ENCODE measurements around the gene PCA3.
"Not testable (repeated sequence)": the region's sequence is repeated elsewhere in the genome, so short reads cannot be mapped to it uniquely, and the experiment has no call there.

PCA3 gene

DNA sequence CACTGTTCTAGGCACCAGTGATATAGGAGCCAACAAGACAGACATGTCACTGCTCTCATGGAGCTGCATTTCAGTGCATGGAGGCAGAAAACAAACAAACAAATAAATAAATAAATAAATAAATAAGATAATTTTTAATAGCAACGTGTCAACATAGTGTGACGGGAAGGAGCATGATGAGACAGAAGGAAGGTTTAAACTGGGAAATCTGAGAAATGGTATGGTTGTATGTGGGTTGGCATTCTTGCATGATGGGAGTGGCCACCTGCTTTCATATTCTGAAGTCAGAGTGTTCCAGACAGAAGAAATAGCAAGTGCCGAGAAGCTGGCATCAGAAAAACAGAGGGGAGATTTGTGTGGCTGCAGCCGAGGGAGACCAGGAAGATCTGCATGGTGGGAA is at the start of gene PCA3:
PCA3 (plus strand) TSS at position 301 of the 400 bp plus-strand sequence.
- no peak for DNase-seq

DNA sequence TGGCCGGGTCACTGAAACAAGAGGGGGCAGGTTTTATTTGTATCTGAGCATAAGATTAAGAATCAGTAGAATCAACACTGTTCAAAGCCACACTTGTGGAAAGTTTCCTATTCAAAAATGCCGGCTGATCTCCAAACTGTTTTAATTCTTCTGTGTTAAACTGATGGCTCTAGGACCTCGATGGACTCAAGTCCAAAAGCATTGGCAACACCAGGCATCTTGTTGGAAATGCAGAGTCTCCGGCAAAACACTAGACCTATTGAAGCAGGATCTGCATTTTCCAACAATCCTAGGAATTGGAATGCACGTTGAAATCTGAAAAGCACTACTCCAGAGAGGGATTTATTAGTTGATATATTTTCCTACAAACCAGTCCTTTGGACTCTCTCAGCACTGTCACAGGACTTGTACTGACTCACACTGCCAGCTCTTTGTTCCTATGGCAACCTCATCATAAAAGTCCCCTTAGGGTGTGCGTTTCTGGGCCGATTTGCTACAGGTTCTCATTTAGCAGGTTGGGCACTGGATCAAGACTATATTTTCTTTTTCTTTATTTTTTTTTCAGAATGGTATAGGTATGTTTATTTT is 48.1 kb upstream of the PCA3 start:
- DNase-seq: no peak

DNA sequence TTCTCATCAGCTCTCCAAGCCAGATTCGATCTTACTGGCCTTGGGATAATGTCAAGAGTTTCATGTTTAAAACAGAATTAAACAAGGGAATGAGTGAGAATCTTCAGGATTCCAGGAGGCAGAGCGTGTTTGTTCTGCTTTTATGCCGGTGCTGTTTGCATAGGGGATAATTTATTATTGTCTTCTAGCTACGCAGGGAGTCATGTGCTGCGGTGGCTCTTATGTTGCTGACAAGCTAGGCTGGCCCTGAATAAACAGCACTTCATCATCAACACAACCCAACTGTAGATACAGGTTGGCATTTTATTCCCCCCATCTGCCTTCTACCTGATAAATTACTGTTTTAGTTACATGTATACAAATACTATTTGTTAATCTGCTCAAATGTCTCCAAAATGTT is 47.1 kb upstream of the PCA3 start:
- DNase-seq: no peak

DNA sequence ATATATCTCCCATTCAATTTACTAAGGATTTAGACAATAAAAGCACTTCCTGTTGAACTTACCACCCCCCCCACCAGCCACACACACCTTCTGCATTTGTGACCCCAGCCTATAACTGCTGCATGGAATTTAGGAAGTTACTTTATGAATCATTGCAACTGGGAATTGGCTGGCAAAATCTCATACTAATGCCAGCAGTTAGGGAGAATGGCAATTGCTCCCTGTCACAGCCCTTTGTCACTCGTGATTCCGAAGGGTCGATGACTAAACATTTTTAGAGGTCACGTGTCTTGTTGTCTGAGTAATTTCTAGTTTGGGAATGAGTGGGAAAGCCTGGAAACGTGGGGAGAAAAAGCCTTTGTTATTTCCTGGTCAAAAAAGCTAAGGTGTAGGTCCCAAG is 46.6 kb upstream of the PCA3 start:
- DNase-seq: no peak

DNA sequence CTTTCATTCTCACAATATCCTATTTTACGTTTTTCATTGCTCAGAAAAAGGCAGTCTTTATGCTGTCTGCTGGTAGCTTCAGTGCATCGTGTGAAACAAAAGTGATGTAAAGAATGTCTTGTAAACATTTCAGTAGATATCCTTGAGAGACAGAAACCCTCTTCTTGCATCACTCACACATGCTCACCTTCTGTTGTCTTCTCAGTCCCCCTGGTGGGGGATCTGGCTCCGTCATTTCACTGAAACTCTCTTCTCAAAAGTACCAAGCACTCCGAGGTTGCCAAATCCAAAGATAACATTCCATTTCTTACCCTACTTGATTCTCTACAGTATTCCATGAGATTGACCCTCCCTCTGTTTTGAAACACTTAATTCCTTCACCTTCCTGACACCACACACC is 46.1 kb upstream of the PCA3 start:
- DNase-seq: no peak

DNA sequence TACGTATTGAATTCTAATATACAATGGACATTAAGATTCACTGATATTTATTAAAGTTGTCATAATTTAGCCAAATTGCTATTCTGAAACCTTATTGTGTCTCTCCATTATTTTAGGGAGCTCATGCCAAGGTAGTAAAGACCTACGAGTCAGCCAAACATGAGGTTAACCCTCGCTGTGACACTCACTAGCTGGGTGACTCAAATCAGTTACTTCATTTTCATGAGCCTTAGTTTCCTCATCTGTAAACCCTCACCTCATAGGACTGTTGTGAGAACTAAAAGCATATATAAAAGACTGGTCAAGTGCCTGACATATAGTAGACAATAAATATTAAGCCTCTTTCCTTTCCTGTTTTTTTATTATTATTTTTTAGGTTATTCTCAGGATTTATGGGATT is 44.0 kb upstream of the PCA3 start:
- no peak for DNase-seq

DNA sequence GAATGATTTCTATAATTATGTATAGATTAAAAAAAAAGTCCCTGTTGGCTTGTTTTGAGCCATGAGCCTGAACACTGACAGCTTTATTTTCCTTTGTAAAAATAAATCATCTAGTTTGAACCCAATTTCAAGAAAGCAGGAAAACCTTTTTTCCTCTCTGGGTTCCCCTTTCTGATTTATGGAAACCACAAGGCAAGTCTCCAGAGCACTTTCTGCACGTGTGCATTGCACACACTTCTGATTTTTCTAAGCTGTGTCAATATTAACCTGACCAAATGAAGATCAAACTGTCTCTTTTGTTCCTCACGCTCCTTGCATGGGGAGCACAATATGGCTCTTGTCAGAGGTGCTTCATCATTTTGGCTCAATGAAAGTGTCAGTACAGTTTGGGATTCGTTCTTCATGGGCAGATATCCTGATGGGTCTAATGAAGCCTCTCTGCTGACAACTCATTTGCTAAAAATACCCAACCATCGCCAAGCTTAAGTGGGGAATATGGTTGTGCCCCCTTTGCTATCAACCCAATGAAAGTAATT is 39.2 kb upstream of the PCA3 start:
- no peak for DNase-seq

DNA sequence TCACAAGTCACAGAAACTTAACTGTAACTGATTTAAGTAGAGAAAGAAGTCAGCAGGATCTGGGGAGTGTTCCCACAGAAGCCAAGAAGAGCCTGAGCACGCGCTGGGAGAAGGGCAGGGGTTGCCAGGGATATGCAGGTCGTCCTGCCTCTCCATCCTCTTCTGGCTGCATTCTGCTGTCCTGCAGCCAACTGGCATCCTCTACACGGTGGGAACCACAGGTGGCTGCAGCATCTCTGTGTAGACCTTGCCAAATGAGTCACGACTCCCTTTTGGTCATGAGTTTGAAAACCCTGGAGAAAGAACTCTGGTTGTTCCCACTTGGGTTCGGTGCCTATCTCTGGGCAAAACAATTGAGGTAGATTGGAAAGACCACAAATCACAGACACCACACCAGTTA is 38.4 kb upstream of the PCA3 start:
- no peak for DNase-seq

DNA sequence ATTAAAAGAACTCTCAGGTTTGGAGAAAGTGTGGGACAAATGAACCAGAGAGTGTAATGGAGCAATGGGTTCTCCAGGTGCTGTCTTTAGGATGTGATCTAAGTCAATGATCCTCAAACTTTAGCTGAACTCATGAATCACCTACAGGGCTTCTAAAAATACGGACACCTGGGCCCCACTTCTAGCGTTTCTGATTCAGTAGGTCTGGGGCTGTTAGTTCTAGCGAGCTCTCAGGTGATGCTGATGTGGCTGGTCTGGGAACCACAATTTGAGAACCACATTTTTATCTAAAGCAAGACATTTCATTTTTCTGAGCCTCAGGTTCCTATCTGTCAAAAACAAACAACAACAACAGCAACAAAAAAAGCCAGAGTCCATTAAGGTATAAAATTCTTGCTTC is 35.1 kb upstream of the PCA3 start:
- DNase-seq: no peak

DNA sequence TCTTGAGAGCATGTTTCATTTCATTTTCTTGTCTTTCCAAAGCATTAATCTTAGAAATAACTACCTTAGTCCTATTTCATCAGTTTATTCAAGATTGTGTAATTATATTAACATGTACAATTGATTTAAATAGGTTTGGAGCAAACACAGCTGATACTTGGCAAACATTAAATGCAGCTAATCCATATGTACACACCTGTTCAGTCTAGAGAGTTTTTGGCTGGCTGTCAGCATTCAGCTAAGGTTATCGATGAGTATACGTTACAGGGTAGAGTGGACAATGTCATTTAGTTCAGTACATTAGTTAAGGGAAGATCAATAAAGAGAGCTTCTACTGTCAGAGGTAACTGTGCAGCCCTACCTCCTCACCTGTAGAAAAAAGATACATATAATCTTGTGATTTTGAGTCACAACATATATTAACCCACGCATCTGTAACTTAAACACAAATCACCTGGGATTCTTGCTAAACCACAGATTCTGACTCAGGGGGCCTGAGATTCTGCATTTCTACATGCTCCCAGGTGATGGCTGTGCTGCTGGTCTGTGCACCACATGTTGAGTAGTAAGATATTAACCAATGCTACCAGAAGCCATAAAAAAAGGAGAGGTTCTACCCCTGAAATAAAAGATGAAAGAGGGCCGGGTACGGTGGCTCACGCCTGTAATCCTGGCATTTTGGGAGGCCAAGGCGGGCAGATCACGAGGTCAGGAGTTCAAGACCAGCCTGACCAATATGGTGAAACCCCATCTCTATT is 34.1 kb upstream of the PCA3 start:
- DNase-seq: no peak

DNA sequence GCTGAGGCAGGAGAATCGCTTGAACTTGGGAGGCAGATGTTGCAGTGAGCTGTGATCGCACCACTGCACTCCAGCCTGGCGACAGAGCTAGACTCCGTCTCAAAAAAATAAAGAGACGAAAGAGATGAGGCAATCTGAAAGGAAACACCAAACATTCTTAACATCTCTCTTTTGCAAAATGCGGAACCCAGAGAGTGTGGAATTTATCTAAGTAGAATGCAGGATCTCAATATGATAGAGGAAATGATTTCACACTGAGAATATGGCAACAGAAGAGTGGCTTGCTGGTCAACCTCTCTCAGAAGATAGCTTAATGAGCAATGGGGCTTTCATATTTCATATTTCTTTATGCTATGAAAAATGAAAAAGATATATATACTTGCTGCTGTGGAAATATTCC is 33.4 kb upstream of the PCA3 start:
- DNase-seq: no peak

DNA sequence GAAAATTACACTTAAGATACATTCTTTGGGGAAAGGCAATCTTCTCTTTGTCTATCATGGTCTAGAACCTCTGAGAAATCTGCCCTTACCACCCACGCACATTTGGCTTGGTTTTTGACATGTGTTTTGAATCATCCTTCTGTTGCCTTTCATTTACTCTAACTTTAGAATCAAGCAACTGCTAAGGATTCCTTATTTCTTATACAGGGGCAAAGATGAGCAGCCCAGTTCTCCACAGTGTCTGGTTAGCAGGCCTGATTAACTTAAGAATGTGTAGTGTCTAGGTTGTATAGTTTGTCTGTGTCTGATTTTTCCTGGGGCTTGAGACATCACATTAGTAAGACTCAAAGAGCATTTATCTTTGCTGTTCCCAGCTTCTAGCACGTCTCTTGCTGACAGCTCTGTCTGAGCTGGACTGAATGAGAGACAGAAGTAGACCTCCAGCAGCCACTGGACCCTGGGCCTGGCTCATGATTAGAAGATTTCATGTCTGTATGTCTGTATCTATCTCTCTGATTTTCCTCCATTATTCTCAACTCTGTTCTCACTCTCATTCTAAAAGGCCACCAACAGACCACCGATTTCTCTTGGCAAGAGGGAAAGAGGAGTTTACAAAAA is 31.8 kb upstream of the PCA3 start:
- DNase-seq: no peak

DNA sequence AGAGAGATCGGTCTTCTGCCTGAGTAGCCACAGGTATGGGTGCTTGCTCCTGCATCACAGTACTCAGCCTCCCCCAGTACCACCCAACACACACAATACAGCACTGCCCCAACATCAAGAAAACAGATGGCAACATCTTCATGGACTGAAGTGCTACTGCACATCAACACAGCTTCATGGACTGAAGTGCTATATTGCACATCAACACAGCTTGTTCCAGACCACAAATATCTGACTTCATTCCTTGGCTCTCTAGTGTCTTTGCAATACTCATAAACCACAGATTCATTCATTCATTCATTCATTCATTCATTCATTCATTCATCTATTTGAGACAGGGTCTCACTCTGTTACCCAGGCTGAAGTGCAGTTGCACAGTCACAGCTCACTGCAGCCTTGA is 31.1 kb upstream of the PCA3 start:
- no peak for DNase-seq

DNA sequence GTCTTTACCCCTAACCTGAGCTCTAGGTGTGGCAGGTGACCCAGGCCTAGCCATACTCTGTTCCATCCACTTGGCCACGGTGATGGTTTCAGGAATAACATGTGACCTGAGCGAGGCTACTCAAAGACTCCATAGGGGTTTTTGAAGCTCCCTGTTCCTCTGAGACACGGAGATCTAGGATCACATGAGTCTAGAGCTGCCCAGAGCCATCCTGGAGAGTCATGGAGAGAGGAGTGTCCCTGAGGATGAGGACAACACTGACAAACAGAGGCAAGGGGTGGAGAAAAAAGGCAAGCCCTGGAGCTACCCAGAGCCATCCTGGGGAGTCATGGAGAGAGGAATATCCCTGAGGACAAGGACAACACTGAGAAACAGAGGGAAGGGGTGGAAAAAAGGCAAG is 29.5 kb upstream of the PCA3 start:
- DNase-seq: no peak

DNA sequence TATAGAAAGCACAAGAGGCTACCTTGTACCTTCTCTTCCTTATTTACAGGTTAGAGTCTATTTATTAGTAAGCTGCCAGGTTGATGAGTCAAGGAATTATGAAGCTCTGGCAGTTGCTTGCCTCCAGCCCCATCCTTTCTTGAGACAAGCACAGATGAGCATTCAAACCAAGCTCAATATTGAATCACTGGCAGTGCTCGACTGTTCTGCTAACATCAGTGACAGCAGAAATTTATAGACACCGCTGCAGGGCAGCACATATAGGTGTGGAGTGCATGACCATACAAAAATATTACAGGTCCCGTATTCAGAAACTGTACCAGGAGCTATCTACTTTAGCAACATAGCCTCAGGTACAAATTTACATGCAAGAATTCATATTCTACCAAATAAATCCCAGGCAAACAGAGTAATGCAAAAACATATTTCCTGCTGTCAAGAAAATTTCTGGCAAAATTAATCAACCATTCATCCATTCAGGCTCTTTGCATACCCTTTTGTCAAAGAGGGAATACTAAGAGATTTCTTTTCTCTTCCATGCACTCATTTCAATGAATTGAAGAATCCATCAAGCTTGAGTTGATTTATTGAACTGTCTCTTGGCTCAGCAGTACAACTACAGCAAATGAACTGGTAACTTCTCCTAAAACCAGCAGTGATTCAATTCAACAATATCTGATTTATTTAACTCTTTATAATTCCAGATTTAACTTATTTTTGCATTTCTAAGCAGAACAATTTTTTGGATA is 26.9 kb upstream of the PCA3 start:
- DNase-seq: peak; percentile 18

DNA sequence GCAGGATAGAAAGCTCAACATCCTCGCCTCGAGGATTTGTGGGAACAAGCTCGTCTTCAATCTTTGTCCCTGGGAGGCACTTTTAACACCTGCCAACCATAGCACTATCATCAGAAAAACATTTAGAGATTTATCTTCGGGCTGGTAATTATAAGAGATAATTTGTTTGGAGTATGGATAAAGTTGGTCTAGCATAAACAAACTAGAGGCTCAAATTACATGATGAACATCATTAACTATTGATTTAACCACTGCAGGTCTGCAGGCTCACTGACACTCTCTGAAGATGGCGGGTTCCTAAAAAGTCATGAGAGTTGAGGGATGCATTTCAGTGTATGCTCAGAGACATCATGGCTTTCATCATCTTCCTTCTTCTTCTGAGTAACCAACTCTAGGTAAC is 25.8 kb upstream of the PCA3 start:
- DNase-seq: no peak

DNA sequence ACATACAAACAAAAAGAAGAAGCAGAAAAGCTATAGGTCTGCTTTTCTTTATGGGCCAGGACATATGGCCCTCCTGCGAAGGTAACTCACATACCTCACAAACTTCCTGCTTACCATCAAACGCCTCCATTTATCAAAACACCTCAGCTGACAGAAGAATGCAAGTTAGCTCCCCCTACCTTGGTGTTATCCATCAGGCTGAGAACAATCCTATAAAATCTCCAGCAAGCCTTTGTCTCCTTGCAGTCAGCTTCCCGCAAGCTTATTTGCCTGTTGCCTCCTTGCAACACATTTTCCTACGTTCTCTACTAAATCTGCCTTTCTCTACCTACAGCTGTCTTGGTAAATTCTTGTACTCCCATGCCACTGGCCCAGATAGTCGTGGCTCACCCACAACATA is 22.7 kb upstream of the PCA3 start:
- DNase-seq: no peak

DNA sequence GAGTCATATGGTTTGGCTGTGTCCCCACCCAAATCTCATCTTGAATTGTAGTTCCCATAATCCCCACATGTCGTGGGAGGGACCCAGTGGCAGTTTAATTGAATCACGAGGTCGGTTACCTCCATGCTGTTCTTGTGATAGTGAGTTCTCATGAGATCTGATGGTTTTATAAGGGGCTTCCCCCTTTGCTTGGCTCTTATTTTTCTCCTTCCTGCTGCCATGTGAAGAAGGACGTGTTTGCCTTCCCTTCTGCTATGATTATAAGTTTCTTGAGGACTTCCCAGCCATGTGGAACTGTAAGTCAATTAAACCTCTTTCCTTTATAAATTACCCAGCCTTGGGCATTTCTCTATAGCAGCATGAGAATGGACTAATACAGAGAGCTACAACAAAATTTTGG is 21.3 kb upstream of the PCA3 start:
- not testable (repeated sequence) for DNase-seq

DNA sequence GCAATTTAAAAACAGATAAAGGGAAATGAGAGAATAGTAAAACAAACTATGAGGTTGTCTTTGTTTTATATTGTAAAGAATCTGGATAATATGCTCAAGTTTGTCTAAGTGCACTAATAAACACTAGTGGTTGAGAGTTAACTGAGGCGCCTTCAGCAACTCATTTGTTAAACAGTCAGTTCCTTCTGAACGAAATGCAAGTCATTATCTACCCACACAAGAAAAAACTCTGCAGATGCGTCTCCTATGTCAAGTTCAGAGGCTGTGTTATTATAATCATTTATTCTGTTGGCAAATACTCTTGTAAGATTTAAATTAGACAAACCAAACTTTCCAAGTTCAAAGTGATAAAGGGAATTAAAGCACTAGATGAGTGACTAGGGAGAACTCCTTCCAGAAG is 20.3 kb upstream of the PCA3 start:
- DNase-seq: no peak

DNA sequence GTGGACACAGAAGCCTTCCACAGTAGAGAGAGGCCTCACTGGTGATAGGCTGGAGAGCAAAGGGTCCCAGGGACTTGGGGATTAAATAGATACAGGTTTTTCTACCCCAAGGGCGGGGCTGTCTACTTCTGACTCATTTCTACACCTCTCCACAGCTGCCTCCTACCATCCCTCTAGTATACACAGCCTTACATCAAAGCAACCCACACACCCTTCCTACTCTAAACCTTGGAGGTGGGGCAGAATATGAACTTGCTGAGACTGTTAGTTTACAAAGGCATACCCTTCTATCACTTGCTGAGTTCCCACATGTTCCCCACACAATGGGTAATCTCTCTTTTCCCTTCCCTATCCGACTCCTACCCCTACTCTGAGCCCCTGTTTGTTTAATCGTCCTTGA is 19.9 kb upstream of the PCA3 start:
- DNase-seq: no peak

DNA sequence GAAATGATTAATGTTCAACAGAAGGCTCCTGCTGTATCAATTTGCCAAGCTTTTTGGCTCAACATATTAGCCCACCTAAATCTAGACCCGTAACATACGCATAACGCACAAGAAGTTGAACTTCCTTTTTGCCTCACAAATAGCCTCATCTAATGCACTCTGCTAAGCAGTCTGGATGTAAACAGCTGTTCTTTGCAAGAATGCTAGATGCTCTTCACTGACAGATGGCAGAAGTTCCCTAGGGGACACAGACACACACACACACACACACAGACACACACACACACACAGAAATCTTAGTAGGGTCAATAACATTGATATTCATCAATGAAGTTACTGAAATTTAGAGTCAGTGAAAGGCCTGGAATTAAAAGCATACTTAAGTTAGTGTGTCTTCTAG is 13.2 kb upstream of the PCA3 start:
- no peak for DNase-seq

DNA sequence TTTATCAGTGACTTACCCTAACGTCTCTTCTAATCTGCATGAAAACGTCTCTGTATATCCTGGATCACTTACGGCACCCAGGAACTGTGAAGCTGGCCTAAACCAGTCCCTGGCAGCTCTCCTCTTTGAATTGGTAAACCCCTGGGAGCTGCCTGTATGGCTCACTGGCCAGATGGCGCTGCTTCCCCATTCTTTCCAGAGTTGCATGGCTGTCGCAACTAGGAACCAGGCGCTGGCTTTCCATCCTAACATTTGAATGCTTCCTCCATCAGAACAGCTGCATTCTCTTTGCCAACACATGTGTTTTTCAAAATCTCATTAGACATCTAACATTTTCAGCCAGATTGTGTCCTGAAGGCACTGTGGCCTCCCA is 8.0 kb upstream of the PCA3 start:
- DNase-seq: peak; percentile 5

DNA sequence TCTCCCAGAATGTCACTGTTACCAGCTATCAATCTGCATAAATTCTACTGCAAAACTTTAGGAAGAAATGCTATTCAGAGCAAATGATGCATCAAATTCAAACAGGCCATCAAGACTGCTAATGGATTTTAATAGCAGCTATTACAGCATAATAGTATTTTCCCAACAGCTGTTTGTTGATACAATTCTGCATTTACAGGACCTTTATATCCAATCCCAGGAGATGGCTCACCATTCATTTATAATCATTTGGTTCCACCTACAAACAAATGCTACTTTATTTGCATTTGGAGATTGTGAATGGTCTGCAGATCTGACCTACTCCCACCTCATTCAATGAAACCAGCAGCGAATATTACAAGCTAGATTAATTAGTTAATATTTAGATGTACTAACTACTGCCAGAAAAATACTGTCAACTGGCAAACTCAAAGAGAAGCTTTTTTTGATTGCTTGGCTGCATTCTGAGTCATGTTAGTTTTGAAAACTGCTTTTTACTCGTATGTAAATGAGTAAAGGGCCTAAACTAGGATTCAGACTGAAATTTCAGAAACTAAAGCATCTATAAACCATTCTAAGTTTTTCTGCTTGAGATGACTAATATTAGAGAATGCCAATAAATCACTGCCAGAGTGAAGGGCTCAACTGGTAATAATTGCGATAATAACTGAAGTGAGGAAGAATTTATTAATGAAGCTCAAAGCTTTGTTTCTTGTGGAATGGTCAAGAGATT is 7.1 kb upstream of the PCA3 start:
- DNase-seq: no peak

Data from NCI-H526 treated with DMSO at 0.1 percent for 48 hours (cell line).